ENCODE data around the gene TXNDC17. TPM values are rescaled to one million over a fixed set of nuclear protein-coding genes. Genes with fewer than 3 reads are reported as not detected.
A peak's percentile ranks its signal among the peaks of the same experiment; 100 is the strongest.

The TXNDC17 gene
- total RNA-seq, 1 donor from 2014 or later = 0.96 TPM

GRCh38 chr17:6637458-6637840 lies 3.4 kb upstream of the TXNDC17 start:
- intact Hi-C loops (cut with DNase I) = no loop called here
- DNase-seq (ENCODE audit: low spot score in 2 of 2) = no peak
- H3K4me1 ChIP-seq = peaks cover 7 to 17% of the 10 kb centered on the region in 2 donors
- no peak overlapping the region for H3K27ac ChIP-seq
- no peak overlapping the region for H3K4me3 ChIP-seq
- no peaks in the 10 kb centered on the region for H3K27me3 ChIP-seq
- peaks cover 4 to 21% of the 10 kb centered on the region in 2 donors for H3K36me3 ChIP-seq
- H3K9me3 ChIP-seq = no peaks in the 10 kb centered on the region
- TF ChIP-seq CTCF (IDR thresholded peaks at IDR 0.05) = no peak

- H3K9me3 ChIP-seq = no peaks in the 10 kb centered on the region
- DNase-seq (ENCODE audit: low spot score in 2 of 2) = no peak
- no peaks in the 10 kb centered on the region for H3K27me3 ChIP-seq
- H3K27ac ChIP-seq = no peak overlapping the region
- intact Hi-C loops (cut with DNase I) = no loop called here
- H3K36me3 ChIP-seq = peaks cover 0 to 14% of the 10 kb centered on the region in 2 donors
- peaks cover 7 to 17% of the 10 kb centered on the region in 2 donors for H3K4me1 ChIP-seq
- peak overlapping the region in 1 of 2 donors; percentile 93 for H3K4me3 ChIP-seq
- TF ChIP-seq CTCF (IDR thresholded peaks at IDR 0.05) = no peak
Observed at GRCh38 chr17:6638046-6638908, 2.6 kb upstream of the TXNDC17 start.

- TF ChIP-seq CTCF (IDR thresholded peaks at IDR 0.05) = no peak
- H3K27ac ChIP-seq = no peak overlapping the region
- intact Hi-C loops (cut with DNase I) = no loop called here
- peaks cover 7 to 17% of the 10 kb centered on the region in 2 donors for H3K4me1 ChIP-seq
- H3K36me3 ChIP-seq = peaks cover 3 to 17% of the 10 kb centered on the region in 2 donors
- no peaks in the 10 kb centered on the region for H3K9me3 ChIP-seq
- H3K4me3 ChIP-seq = peak overlapping the region; percentile 64 to 93
- DNase-seq (ENCODE audit: low spot score in 2 of 2) = no peak
- no peaks in the 10 kb centered on the region for H3K27me3 ChIP-seq
Observed at GRCh38 chr17:6639014-6639585, 1.8 kb upstream of the TXNDC17 start.

- peaks cover 7 to 17% of the 10 kb centered on the region in 2 donors for H3K4me1 ChIP-seq
- TF ChIP-seq CTCF (IDR thresholded peaks at IDR 0.05) = no peak
- no peaks in the 10 kb centered on the region for H3K27me3 ChIP-seq
- H3K27ac ChIP-seq = peak overlapping the region; percentile 74 to 84
- DNase-seq (ENCODE audit: low spot score in 2 of 2) = no peak
- H3K36me3 ChIP-seq = peaks cover 6 to 13% of the 10 kb centered on the region in 2 donors
- H3K4me3 ChIP-seq = peak overlapping the region; percentile 64 to 93
- intact Hi-C loops (cut with DNase I) = loop anchor here (1.0 to 5.0 kb wide), 3 partner anchors 11 to 1358 kb away; partner anchors contain the start of genes C17orf100, MED31, NLRP1 and RABEP1
- H3K9me3 ChIP-seq = no peaks in the 10 kb centered on the region
Observed at GRCh38 chr17:6639586-6640535, 999 bp upstream of the TXNDC17 start.

- no peaks in the 10 kb centered on the region for H3K27me3 ChIP-seq
- no peaks in the 10 kb centered on the region for H3K9me3 ChIP-seq
- peaks cover 6 to 18% of the 10 kb centered on the region in 2 donors for H3K36me3 ChIP-seq
- H3K27ac ChIP-seq = peak overlapping the region; percentile 74 to 84
- intact Hi-C loops (cut with DNase I) = loop anchor here (2.0 to 5.0 kb wide), 2 partner anchors 1057 to 1359 kb away; partner anchors contain the start of genes NLRP1 and RABEP1
- peak overlapping the region; percentile 64 to 93 for H3K4me3 ChIP-seq
- TF ChIP-seq CTCF (IDR thresholded peaks at IDR 0.05) = no peak
- no peak for DNase-seq (ENCODE audit: low spot score in 2 of 2)
- peaks cover 7 to 17% of the 10 kb centered on the region in 2 donors for H3K4me1 ChIP-seq
Observed at GRCh38 chr17:6641247-6641863, 495 bp downstream of the TXNDC17 start.

All from ascending aorta (tissue), 2 donors.